GM18873 (cell line): Measurements from ENCODE around the gene CCDC192.
"Not testable (repeated sequence)": the region's sequence is repeated elsewhere in the genome, so short reads cannot be mapped to it uniquely, and the experiment has no call there.

Source experiments
- ATAC-seq: cut with Tn5 transposase; IDR thresholded peaks from one replicate; pipeline ENCODE4 v1.9.1; 2021; ENCODE audit warnings: mild to moderate bottlenecking, moderate library complexity, moderate number of reproducible peaks; ENCODE audit not compliant: unreplicated experiment, low FRiP score

The CCDC192 gene

DNA sequence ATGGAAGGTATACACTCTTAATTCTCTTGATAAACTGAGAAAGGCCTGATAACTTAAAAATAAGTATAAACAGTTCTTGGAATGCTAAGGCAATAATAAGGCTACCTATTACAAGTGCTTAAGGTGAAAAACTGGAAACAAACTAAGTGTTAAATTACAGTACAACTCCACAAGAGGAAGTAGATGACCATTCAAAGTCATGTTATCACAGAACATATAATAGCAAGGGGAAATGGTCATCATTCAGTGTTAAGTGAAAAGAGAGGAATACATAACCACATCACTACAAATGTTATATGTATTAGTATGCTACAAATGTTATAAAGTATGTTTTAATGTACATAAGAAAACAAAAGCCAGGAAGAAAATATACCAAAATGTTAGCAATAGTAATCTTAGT is 135.9 kb downstream of the CCDC192 start:
- ATAC-seq = no peak

DNA sequence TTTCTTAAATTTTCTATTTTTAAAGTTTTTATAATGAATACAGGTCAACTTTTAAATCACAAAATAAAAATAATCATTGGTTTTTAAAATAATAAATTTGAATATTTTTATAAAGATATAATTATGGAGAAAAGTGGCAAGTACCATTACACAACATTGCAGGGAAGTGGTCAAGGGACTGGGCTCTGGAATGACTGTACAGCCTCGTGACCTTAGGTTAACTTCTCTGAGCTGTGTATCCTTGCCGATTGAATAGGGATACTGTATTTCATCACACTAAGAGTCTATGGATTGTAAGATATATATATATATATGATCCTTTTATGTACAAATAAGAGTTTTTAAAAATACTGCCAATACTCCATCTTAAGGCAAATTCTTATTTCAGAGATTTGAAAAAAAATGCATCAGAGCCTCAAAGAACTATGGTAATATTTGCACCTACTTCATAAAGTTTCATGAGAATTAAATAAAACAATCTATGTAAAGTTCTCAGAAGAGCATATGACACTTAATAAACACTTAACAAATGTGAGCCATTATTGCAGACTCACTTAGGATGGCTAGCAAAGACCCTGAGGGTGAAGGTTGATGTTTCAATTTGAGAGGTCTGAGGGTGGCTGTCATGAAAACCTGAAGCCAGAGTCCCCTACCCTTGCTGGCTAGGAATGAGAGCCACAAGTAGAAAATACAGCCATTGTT is 136.5 kb downstream of the CCDC192 start:
- peak; percentile 50 for ATAC-seq

DNA sequence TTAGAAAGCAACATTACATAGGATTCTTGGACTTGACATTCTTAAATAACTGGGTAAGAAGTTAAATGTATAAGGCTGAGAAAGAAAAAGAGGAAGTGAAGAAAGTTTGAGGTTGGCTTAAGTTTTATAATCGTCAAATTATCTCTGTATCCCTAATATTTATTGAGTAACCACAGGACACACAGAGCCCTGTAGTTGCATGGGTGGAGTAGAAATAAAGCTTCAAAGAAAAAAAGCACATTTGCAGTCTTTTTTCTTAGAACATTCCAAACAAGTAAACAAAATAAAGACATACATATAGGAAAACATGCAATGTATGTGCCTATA is 137.0 kb downstream of the CCDC192 start:
- ATAC-seq = peak; percentile 49

DNA sequence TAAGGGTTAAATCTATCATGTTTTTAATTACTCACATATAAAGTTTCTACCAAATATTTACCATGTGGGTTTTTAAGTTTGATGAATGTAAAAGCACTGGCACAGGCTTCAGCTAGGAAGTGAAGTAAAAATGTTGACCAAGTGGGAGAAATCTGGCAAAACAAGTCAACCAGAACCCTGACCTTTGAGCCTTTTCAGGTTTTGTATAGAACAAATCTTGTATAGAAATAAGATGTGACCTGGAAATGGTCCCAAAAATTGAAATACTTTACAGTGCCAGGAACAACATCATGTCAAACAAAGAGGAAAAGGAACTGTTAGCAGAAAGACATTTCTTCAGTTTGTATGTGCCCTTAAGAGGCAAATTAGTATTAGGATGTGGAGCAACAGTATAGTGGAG is 137.6 kb downstream of the CCDC192 start:
- ATAC-seq = no peak

DNA sequence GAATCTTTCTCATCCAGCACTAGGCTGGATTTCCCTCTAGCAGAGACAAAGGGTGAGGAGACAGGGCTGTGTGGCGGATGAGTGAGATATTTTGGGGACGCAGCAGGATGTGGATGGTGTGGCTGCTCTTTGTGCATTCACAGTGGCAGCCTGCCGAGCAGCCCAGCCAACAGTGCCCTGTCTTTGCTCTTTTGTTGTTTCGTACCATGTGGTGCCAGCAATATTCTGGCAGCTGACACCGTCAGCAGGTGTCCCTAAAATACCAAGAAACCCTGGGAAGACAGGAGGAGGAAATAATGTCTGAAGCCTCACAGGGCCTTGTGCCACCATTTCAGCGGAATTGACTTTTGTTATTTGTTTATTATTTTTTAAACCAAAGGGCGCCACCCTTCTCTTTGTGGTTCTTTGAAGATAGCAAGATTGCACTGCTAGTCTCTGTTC is 141.4 kb downstream of the CCDC192 start:
- no peak for ATAC-seq

DNA sequence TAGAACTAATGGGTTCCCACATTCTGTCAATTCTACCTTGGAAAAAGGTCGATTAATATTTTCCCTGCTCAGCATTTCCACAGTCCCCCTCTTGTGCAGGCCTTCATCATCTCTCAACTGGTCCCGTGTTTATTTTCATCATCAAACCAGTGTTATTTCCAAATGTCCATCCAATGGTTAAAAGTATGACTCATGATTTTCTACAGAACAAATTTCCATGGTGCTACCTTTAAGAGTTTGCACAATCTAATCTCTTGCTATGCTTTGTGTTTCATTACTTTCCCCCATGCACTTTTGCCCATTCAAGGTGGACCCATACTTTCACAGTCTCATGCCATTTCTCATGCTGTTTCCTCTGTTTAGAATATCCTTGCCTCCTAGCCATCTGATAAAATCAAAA is 143.7 kb downstream of the CCDC192 start:
- ATAC-seq = no peak

DNA sequence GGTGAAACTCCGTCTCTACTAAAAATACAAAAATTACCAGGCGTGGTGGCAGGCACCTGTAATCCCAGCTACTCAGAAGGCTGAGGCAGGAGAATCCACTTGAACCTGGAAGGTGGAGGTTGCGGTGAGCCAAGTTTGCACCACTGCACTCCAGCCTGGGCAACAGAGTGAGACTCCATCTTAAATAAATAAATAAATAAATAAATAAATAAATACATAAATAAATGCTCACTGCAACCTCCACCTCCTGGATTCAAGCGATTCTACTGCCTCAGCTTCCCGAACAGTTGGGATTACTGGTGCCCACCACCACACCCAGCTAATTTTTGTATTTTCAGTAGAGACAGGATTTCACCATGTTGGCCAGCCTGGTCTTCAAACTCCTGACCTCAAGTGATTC is 144.4 kb downstream of the CCDC192 start:
- ATAC-seq = not testable (repeated sequence)

DNA sequence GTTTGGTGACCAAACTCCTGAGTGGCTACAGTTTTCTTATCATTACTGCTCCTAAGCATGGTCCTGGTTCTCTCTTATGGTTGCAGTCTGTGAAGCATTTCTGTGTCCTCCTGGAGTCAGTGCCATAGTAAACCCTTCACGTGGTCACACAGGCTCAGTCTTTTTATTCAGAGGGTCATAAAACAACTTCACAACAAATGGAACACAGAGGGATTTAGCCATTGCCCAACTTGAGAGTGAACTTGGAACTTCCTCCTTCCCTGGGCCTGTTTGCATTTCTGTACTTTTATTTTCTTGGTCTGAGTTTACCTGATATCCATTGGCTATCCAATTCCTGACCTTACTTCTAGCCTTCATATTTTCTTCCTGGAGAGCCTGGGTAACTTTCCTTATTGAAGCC is 144.9 kb downstream of the CCDC192 start:
- ATAC-seq = no peak

DNA sequence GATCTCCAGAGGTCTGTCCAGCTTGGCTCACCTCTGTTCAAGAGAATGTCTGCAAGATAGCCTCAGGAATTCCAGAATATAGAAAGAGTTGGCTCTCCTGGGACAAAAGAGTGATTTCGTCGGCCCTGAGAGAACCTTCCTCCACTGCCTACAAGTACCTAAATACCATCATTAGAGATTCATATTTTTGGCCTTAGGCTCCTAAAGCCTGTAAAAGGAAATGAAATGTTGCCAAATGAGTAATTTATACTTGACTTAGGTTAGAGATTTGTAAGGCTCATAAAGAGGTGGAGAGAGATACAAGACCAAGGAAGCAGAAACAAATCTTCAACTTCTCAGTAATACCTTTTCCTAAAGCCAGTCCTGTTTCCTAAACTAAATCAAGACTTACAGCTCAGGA is 146.2 kb downstream of the CCDC192 start:
- ATAC-seq = peak; percentile 64

DNA sequence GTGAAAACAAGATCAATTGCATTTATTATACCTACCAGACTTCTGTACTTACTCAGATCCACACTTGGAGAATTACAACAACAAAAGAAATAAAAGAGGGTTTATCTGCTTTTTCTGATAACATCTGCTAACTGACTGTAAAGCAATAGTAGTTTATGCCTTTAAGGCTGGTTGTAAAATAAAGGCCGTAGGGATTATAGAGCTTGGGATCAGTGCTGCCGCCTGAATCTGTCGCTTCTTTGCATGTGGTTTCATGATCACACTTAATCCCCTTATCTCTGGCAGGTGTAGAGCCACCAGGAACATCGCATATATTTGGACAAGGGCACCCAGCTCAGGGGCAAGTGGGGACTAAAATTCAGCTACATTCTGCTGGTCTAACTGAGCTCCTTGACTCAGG is 146.7 kb downstream of the CCDC192 start:
- ATAC-seq = no peak

DNA sequence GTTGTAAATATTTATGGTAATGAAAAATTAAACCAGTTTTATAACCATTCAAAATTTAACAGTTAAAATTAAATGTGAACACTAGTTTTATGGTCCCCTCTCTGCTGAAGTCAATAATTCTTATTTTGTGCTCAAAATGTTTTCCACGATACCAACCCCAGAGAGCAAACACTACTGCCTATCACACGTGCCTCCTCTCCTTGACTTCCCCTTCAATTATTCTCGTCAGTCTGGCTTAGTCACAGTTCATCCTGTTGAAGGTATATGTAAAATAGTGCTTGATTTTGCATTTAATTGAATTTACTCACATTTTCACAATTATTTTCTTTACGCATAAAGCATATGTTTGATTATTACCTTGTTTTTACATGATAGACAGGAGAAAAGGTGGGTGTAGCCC is 148.8 kb downstream of the CCDC192 start:
- ATAC-seq = no peak

DNA sequence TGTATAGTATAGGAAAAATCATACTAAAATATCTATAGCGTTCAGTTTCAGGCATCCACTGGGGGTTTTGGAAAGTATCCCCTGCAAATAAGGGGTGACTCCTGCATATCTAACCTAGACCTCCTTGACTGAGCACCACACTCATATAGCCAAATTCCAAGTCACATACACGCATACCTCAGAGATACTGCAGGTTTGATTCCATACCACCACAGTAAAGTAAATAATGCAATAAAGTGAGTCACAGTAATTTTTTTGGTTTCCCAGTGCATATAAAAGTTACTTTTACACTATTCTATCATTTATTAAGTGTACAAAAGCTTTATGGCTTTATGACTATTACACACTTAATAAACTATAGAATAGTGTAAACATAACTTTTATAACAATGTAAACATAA is 151.3 kb downstream of the CCDC192 start:
- ATAC-seq = no peak

DNA sequence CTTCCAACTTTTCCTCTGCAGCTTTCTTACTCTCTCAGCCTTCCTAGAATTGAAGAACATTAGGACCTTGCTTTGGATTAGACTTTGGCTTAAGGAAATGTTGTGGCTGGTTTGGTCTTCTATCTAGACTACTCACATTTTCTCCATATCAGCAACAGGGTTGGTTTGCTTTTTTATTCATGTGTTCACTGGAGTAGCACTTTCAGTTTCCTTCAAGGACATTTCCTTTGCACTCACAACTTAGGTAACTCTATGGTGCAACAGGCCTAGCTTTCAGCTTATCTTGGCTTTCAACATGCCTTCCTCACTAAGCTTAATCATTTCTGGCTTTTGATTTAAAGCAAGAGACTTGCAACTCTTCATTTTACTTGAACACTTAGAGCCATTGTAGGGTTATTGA is 153.1 kb downstream of the CCDC192 start:
- peak; percentile 90 for ATAC-seq

DNA sequence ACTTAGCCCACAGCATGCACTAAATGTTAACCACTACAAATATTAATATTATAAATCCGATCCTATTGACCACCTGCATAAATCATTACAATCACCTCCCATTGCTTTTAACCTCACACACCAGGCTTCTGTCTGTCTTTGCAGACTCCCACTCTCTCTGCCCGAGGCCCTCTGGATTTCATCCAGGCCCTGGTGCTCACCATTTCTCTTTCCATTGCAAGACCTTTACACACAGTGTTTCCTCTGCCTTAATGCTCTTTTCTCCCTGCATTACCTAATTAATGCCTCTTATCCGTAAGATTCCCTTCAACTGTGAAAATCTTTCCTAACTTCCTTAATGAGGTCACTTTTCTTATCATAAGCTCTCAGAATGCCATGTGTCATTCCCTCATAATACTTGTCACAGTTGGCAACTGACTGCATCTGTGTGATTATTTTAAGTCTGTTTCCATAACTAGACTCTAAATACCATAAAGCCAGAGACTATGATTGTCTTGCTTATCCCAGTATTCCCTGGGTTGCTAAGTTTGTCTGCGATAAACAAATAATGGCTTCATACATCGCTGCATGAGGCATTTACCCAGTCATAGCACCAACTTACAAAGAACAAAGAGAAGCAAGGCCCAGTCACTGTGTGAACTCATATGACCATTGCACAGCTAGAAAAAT is 155.1 kb downstream of the CCDC192 start:
- no peak for ATAC-seq

DNA sequence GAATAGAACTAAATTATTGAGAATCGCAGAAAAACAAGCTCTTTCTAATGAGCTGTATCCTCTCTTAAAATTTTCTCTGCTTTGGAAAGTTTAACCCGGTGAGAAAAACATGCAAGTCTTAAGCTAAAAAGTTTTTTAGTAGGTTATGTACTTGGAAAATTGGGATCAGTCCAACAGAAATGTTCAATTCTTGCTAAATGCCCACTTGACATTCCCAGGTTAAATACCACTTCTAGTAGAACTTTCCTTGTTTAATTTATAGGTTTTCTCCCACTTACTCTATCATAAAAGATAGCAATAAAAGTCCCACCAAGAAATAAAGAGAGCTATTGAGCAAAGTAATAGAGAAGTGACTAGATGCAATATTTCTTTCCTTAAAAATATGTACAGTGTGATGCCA is 157.1 kb downstream of the CCDC192 start:
- no peak for ATAC-seq

DNA sequence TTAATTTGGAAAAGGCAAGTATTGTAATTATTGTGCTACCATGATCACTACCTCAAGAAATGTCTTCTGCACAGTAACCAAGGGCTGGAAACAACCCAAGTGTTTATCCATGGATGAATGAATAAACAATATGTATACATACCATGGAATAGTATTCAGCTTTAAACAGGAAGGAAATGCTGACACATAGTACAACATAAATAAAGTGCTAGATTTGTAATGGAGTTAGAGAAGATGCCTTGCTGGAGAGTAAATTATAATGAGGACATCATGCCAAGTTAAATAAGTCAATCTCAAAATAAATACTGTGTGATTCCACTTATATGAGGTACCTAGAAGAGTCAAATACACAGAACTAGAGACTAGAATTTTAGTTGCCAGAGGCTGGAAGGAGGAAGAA is 160.0 kb downstream of the CCDC192 start:
- ATAC-seq = no peak

DNA sequence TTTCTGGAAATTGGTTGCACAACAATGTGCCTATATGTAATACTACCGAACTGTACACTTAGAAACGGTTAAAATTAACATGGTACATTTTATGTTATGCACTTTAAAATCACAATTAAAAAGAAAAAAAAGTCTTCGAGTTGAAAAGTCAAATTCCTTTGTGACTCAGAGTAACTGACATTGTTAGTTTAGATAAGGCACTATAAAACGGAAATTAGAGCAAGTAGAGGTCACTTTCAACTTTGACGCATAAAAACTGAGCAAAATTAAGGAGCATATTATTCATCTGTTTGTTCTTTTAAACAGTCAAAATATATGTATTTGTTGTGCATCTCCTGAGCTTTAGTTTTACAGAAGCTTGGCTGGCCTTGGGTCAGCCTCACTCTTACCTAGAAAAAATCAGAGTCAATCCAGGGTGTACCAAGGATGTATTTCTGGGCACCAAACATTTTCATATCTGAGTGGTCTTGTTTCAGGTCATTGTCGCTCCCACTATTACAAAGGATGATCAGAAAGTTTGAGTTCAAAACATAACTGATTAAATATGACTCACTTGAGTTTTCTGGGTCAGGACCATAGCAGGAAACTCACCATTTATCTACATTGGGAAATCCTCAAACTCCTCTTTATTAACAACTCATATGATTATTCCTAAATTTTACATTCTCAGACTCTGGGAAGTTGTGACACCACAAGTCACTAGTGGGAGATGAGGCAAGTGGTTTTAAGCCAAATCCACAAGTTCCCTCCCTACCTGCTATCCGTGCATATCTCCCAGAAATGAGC is 160.6 kb downstream of the CCDC192 start:
- no peak for ATAC-seq

DNA sequence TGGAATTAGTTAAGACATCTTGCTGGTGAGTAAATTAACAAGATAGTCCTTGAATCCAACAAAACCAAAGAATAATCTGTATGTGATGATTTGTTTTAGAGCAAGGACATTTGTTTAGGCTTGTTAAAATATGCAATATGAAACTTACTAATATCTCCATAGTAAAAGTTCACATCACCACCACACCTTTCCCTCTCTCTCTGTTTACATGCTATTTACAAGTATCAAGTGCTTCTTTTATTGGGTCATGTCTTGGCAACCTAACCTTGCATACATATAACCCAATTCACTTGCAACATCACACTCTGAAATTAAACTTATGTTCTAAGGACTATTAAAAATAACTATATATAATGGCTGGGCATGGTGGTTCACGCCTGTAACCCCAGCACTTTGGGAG is 161.3 kb downstream of the CCDC192 start:
- no peak for ATAC-seq

DNA sequence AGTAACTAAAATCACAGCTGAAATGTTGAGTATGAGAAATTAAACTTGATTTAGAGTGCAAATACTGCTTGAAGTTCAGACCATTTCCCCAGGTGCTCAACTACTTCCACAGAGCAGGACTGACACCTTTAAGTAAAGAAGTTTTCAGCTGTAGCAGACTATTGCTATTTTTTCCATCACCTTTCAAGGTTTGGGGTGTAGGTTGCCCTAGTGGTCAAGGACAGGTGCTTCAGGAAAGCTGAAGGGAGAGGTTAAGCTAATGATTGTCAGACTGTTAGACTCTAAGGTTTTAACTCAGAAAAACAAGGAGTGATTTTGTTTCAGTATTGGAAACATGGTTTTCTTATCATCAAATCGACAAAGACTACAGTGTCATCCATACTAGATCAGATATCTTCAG is 162.1 kb downstream of the CCDC192 start:
- ATAC-seq = no peak

DNA sequence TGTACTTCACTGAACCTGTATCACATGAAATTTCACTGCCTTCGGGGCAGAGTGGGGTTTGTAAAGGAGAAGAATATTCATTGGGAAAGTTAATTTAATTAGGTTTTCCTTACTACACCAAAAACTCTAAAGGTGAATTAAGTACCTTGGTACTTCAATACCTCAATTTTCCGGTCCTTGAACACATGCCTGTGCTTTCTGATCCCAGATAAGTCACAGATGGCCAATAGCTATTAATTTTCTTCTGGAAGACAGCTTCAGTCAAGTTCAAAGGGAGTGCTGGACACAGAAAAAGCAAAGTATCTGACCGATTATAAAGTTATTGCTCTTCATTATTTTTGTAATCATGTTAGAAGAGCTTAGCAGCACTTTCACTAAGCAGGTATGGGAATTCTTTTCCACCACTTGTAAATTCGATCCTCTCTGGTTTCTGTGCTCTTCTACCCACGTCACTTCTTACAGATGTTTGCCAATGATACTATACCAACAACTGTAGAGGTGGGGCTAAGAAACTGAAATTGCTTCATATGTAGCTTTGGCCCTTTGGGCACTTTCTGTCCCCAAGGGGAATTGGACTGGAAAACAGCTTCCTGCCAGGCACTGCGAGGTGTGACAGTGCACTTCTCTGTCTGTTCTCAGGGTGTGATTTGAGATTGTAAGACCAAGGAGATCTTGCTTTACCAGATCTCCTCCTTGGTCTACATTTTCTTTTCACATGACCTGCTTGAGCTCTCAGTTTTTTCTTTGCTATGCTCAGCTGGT is 164.0 kb downstream of the CCDC192 start:
- ATAC-seq = no peak

DNA sequence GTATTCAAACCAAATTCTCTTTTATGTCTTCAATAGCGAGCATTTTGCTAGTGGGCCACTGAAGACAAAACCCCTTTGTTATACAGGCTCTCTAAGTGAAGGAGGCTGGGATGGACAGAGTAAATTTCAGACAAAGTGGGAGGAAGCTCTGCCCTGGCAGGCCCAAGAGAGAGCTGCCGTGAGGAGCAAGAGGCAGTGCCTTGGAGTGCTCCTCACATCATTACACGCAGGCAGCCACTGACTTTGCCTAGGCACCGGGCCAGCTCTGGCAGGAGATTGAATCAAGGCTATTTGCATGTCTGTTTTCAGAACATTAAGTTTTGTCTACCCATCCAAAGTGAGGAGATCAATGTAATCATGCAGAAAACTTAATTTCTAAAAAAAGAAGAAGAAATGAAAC is 167.7 kb downstream of the CCDC192 start:
- ATAC-seq = no peak
